NK-92 treated with Interleukin-12 subunit alpha and Interleukin-12 subunit beta, amount 100 ng/mL, for 24 hours (cell line): Measurements from ENCODE around the gene SIPA1L2.

Experiments used
- DNase-seq: peaks from one replicate; lab custom pipeline; 2025; lab: John Stamatoyannopoulos, UW

SIPA1L2 gene

DNA sequence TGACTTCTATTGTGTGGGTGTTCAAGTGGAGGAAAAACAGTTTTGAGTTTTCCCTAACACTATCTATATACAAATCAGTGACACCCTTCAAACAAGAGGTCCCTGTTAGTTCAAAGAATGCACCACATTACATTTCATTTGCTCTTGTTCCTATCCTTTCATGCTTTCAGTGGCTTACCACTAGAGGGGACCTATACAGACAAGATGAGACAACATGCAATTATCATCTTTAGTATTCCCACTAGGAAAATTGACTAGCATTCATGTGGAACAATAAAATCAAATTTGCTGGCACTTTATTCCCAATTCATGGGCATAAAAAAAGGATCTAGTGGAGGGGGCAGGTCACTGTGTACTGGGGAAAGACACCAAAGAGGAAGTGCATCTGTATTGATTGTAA is 13.3 kb upstream of the SIPA1L2 start:
- DNase-seq = no peak

DNA sequence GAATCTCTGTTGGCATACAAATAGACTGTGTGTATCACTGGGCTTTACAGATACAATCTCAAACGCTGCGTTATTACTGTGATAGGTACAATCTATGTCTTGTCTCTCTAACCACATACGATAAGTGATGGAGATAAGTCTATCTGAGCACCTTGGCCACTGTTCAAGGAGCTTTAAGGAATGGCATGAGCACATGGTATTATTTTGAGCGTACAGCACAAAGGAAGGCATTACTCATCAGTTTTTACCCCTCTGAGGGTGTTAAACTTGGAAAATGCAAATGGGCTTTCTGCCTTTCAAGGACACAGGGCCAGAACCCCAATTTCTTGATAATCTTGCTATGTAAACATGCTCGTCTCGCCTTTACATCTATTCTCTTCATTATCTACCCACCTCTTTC is 11.6 kb upstream of the SIPA1L2 start:
- no peak for DNase-seq

DNA sequence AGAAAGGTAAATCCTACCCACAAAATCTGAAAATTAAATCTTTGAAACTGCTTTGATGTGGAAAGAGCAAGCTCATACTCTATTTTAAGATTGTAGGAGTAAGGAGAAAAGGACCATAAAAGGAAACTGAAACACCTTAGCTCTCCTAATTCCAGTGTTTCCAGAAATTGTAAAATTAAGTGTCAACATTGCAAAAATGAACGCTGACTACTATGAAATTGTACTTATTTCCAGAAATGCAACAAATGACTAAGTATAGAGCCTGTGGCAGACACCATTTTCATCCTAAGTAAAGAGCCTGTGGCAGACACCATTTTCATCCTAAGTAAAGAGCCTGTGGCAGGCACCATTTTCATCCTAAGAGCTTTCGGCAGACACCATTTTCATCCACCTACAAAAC is 6.9 kb upstream of the SIPA1L2 start:
- DNase-seq = no peak

DNA sequence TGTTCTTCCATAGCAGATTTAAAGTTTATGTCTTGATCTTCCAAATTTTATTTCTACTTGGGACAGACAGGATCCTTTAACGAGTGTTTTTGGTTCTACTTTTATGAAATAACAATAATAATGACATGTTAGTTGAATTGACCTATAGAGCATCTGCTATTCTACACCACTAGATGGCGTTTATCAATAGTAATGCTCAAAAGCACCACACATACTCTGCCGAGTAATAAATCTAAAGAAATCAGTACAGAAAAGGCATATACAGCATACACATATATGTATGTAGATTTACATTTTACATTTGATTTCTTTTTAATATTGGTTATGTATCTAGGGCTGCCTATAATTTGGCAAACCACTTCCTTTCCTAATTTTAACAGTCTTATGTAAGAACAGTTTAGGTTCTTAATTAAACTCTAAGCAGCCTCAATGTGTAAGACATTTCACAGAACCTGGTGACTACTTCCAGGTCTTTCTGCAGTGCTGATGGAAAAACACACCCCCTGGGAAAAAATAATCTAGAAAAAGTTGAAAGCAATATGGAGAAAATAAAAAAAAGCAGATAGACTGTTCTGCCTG is 5.9 kb upstream of the SIPA1L2 start:
- no peak for DNase-seq

DNA sequence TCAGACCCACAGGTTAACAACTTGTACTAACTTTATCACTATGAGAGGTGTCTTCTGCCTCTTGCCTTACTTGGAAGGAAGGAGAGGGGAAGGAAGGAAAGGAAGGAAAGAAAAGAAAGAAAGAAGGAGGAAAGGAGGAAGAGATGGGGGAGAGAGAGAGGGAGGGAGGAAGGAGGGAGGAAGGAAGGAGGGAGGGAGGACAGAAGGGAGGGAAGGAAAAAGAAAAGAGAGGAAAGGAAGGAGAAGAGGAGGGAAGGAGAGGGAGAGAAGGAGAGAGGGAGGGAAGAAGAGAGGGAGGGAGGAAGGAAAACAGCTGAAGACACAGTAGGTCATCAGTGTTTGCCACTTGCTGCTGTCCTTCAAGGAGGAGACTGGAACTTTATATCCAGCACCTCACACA is 5.3 kb upstream of the SIPA1L2 start:
- no peak for DNase-seq

DNA sequence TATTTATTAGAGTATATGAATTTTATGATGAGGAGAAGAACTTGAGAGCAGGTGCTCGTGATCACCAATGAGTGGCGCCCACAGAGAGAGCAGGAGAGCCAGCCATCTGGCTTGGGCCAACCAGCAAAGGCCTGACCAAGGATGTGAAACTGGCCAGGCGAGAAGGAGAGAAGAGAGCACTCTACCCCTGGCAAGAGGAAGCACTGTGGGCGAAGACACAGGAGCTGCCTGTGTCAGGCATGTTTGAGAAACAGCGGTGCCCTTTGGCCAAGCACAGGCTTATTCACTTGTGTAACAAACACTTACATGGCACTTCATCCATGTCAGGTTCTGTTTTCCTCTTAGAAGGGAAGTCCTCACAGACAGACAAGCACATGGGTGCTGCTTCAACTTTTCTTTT is 4.2 kb upstream of the SIPA1L2 start:
- no peak for DNase-seq

DNA sequence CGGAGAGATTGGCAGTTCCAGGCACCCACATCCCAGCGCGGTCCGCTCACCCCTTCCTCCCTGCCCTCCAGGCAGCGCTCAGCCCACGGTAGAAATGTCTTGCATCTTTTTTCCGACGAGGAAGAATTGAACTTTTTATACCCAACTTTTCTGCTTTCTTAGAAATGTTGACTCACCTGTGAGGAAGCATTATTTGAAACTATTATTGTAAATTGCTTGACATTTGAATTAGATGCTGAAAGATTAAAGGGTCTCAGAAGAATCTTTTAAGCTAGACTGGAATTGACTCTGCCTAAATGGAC is 912 bp upstream of the SIPA1L2 start:
- DNase-seq = no peak

DNA sequence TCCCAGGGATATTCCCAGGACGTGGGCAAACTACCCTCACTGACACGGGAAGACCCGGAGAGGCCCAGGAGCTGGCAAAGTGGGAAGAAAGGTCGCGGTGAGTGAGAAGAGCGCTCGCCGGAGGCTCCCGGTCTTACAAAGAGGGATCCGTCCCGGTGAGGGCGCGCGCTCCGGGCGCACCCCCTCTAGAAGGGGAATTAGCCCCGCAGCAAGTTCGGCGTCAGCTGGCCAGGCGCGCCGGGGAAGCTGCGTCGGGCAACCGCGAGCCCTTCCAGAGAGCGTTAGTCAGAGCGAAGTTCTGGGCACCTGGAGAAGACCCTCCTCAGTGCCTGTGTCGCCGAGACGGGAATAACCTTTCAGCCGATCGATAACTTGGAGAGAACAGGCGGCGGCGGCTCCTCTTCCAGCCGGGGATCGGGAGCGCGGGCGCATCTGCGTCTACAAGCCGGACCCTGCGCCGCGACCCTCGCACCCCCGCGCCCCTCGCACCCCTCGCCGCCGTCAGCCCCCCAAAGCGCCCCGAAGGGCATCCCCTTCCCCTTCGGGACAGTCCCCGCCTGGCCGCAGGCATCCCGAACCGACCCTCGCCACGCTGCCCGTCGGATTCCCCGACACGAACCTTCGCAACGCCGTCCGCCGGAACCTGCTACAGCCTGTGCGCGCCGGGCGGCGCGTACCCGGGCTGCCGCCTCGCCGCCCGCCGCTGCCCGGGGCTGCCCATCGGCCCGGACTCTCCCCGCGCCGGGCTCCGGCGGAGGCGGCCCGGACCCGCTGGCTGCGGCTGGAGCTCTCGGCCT is 485 bp downstream of the SIPA1L2 start:
- no peak for DNase-seq

DNA sequence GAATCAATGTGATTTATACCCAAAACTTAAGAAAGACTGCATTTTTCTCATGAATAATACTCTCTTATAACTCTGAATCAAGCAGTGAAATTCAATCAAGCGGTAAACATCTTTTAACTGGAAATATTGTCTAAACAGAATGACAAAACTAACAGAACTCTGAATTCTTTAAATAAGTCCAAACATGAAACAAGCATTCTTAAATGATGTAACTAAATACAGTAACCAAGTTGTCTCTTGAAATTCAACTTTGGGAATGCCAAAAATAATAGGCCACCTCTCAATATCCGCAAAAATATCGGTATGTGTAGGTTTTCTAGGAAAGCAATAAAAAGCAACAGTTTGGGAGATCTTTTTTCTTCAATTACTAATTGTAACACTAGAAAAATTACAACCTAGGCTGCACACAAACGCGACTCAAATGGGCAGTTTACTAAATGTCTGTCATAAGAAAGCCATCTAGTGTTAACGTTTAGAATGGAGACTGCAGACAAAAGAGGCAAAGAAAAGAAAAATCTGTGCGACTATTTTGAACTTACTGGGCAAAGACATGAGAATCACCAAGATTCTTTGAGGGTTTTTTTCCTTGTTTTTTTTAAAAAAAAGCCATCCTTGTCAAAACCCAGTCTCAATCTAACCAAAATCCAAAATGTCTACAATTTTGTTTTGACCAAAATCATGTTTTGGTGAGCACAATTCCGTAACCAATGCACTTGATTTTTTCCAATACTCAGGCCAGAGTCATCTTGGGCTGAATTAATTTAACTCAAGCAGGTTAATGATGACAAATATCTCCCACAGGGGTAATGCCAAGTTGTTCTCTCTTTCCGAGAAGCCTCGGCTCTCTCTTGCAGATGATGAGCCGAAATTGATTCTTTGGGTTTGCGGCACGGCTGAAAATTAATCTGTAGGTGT is 1.3 kb downstream of the SIPA1L2 start:
- DNase-seq = no peak

DNA sequence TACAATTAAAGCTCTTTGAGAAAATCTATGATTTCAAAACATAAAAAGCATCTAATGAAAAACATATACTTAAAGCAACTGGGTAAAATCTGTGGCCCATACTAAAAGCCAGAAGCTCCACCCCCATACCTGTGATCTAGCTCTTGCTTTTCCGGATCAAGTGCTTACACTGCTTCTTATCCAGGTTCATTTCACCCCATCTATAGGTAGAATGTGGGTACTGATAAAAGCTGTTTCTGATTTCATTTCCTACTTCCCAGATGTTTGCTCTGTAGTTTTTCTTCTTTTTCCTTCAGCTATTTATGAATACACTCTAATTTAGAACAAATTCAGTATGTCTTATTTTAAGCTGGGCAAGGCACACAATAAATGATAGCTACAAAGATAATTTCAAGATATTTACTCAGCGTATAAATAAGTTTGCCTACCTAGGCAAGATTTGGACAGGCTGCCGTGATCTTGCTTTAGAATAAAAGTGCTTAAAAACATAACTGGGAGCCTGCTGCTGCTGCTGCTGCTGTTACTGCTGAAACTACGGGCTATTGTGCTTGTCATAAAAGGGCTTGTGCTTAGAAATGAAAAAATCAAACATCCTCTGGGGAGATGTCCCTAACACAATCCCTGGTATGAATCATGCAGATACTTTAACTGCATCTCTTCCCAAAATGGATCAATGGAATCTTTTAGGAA is 2.1 kb downstream of the SIPA1L2 start:
- DNase-seq = no peak

DNA sequence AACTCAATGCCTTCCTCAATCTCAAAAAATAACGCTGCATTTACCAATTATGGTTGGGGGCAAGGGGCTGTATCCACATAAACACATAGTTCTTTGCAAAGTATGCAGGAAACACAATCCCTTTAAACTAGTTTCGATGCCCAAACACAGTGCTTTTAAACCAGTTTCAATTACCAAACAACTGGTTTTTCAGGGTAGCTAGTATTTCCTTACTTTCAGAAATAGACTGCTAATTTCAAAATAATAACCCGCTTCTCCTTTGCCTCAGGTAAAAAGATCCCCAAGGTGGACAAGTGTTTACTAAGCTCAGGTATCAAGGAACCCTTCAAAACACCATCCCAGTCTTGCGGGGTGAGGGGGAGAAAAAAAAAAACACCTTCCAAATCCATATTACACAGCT is 2.8 kb downstream of the SIPA1L2 start:
- no peak for DNase-seq

DNA sequence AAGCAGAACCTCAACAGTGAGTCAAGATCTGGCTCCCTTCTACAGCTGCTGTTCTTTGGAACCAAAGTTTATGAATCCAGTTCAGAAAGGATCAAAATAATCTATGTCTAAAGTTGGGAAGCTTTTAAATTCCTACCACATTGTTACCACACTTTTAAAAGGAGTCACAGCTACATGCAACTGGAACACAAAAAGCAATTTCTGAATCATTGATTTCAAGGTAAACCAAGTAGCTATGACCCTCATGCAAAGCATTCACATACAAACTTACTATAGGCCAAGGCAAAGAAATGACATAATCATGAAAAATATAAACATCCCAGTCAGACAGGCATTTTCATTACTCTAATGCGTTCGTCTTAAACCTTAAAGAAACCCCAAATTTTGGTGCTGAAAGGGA is 3.5 kb downstream of the SIPA1L2 start:
- no peak for DNase-seq

DNA sequence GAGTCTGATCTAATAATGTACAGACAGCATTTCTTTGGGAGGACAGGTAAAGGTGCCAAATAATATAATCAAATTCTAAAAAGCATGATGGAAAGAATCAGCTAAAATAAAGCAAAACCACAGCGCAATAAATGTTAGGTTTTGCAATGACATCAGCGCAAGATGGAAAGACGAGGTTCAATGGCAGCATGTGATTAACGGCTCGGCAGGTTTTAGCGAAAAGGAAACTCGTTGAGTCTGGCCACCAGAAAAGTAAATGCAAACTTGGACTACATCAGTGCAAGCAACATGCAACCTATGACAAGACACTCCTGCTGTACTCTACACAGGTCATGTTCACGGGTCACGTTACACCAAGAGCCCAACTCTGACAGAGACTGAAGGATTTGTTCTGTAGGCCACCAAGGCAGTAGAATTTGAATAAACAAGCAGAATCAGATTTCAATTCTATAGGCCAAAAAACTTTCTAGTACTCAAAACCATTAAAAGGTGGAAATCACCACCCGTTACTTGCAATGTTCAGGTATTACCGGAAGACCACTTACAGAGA is 4.5 kb downstream of the SIPA1L2 start:
- no peak for DNase-seq

DNA sequence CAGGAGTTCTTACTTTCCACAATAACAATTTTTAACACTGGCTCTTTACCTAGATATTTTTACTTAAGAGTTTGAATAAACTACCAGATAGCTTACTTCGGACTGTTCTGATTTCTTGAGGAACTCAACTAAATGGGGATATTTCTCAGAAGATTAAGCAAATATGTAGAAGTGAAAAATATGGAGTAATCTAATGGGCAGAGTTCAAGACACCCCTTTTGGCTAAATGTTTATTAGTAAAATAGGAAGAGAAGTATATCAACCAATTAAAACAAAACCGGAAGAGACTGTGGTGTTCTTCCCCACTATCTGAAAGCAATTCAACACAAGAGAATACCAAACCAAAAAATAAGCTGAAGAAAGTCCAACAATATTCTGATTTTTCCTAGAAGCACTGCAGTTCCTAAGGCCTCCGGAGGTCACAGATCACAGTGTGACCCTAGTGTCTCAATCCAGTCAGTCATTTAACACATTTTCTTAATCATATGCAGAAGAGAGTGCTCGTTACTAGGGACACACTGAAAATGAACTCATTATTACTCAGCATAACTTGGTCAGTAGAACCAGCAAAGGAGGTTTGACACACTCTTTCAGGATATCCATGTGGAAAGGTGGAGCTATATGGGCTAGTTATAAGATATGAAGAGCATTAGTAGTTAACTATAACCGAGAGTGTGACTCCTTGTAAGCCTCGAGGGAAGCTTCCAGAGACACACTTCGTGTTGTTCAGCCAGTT is 5.2 kb downstream of the SIPA1L2 start:
- DNase-seq = no peak

DNA sequence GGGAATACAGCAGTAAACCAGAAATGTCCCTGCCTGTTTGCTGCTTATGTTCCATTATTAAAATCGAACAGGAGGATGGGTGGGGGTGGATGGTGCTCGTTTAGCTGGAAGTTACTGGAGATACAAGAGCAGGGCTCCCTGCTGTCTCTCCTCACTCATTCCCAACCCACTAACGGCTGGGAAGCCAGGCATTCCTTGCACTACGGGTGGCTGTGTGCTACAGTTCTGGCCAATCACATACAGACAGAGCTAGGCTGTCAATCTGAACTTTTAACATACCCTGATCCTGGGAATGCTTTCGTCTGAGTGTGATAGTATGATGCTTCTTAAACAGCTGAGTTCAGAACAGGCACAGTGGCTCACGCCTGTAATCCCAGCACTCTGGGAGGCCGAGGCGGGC is 7.0 kb downstream of the SIPA1L2 start:
- no peak for DNase-seq

DNA sequence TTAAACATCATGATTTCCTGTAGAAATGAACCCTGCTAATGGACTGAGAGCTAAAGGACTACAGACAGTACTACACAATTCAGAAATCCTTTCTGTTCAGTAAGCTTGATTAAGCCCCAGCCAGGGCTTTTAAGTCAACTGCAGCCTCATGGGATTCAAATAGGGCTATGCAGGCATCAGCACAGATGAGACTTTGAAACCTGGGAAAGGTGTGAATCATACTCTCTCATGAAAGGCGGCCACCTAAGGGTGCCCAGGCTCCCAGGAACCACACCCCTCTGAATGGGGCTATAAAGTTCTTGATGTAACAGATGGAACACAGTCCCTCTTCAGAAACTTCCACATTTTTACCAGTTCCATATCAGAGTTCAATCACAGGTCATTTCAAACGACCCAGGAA is 7.6 kb downstream of the SIPA1L2 start:
- DNase-seq = no peak

DNA sequence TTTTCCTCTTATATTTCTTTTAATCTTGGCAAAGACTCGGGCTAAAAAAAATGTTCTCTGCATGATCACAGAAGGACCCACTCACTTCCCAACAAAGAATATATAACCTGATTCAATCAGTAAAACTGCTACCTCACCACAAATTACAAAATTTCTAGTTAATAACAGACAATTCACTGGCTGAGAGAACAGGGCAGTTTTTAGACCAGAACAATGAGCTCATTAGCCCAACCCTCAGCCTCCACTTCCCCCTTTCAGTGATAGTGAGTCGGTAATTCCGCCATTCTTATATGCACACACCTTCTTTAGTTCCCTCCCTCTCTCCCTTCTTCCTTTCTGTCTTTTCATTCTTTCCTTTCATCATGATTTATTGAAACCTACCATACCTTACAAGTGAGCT is 8.9 kb downstream of the SIPA1L2 start:
- DNase-seq = no peak

DNA sequence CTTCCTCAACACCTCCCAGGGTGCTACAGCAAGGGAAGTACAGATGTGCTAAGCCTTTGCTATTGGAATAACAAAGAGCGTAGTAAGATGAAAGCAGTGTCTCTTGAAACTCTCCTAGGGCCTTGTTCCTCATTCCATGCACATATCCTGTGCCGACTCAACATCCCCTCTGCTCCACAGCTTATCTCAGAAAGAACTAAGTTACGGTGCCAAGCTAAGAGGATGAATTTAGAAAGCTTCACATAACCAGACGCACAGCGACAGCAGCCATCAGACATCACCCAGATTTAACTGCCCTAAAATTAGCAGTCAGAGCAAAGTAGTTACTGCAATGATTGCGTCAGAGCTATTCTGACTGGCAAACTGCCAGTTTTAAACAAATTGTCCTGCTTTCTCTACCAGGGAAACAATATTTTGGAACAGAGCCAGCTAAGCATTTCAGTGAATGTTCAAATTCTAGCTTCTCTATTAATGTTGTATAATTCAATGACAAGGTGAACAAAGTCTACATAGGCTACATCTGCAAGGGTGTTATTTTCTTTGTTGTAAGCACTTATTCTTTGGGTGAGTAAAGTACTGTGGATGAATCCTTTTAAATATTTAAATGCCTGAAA is 9.5 kb downstream of the SIPA1L2 start:
- no peak for DNase-seq

DNA sequence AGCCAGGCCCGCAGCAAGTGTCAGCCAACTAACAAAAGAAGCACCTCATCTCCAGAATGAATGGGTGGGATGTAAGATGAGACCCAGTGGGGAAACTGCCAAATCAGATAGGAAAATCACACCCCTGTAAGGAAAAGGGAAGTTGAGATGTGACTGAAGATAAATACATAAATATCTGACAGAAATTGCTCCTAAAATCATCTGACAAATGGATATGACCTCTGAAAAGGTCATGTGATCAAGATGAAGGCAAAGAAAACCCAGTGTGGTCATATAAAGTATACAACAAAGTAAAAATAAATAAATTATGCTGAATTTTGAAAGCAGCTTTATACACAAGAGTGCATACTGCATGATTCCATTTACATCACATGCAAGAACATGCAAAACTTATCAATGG is 12.7 kb downstream of the SIPA1L2 start:
- no peak for DNase-seq

DNA sequence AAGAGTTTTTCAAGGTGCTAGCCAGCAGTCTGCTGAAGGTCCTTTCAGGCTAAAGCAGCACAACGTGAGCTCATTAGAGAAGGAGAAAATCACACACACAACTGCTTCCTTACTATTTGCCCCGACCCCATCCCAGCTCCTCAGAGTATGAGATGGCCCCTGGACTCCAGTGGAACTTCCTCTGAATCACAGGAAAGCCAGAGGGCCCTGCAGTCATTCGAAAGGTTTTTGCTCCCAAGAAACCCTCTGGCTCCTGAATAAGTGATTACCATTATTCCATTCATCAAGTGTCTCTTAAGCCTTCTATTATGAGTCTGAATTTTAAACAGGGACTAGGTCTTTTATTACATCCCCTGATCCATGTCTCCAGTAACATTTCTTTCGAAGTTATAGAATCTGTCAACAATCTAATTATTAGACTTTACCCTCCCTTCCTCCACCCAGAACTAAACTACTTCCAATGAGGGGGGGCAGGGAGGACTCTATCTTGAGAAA is 14.6 kb downstream of the SIPA1L2 start:
- DNase-seq = no peak

DNA sequence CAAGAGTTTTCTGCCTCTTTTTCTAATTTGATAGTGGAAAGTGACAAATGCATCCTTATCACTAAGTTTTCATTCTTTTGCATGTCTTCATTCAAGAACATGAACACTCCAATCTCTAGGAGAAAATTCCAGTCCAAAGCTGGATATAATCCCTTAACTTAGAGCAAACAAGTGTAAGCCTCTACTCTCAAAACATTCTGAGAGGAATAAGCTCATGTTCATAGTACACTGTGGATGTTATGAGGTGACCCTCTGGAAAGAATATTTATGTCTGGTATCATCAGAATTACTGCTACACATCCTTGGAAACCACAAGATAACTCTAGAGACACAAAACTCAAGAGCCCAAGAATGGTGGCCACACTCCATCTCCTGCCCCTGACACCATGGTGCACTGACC is 15.1 kb downstream of the SIPA1L2 start:
- DNase-seq = no peak
